Neural progenitor cell (in vitro differentiated cells): Measurements from ENCODE around the gene ZNF536. TPM values are rescaled to one million over a fixed set of nuclear protein-coding genes. Genes with fewer than 3 reads are reported as not detected.

Experiments
- DNase-seq: peaks from one replicate; pipeline ENCODE4 v3.0.0-alpha.2; 2016; ENCODE audit warnings: low spot score
- H2AFZ ChIP-seq: fragments of 200-600 bp; sonication (generic); replicated peaks from 2 replicates; pipeline ENCODE4 v1.6.1; 2016; ENCODE audit warnings: antibody characterized with exemption
- H3F3A ChIP-seq: fragments of 200-600 bp; sonication (generic); 2 replicates; pipeline ENCODE4 v1.6.1; 2016; ENCODE audit warnings: antibody characterized with exemption, low read depth
- H3K27ac ChIP-seq: fragments of 200-600 bp; sonication (generic); 2 replicates; pipeline ENCODE4 v1.5.1; 2016; ENCODE audit warnings: mild to moderate bottlenecking
- H3K27me3 ChIP-seq: fragments of 200-600 bp; sonication (generic); 2 replicates; pipeline ENCODE4 v1.6.1; 2016; ENCODE audit warnings: mild to moderate bottlenecking, moderate library complexity
- H3K36me3 ChIP-seq: fragments of 200-600 bp; sonication (generic); 2 replicates; pipeline ENCODE4 v1.5.1; 2016
- H3K4me1 ChIP-seq: fragments of 200-600 bp; sonication (generic); 2 replicates; pipeline ENCODE4 v1.6.1; 2016; ENCODE audit warnings: mixed run types
- H3K4me2 ChIP-seq: fragments of 200-600 bp; sonication (generic); 2 replicates; pipeline ENCODE4 v1.6.1; 2016
- H3K4me3 ChIP-seq: fragments of 200-600 bp; sonication (generic); 2 replicates; pipeline ENCODE4 v1.5.1; 2016
- H3K79me2 ChIP-seq: fragments of 200-600 bp; sonication (generic); 2 replicates; pipeline ENCODE4 v1.6.1; 2016; ENCODE audit warnings: low read depth
- H3K9ac ChIP-seq: fragments of 200-600 bp; sonication (generic); 2 replicates; pipeline ENCODE4 v1.6.1; 2016
- H3K9me3 ChIP-seq: fragments of 200-600 bp; sonication (generic); 2 replicates; pipeline ENCODE4 v1.5.1; 2016; ENCODE audit warnings: low read depth
- H4K20me1 ChIP-seq: fragments of 200-600 bp; sonication (generic); 2 replicates; pipeline ENCODE4 v1.6.1; 2016; ENCODE audit warnings: low read depth
- H3K27ac Mint-ChIP-seq: 3 replicates; pipeline ENCODE4 v1.8.0; 2021; ENCODE audit warnings: mixed read lengths
- H3K27me3 Mint-ChIP-seq: 2 replicates; pipeline ENCODE4 v1.8.0; 2022; ENCODE audit warnings: low read depth, mild to moderate bottlenecking, inconsistent platforms, moderate library complexity, mixed read lengths; ENCODE audit not compliant: insufficient read depth
- H3K36me3 Mint-ChIP-seq: 3 replicates; pipeline ENCODE4 v1.8.0; 2021; ENCODE audit warnings: mixed read lengths
- H3K4me1 Mint-ChIP-seq: 3 replicates; pipeline ENCODE4 v1.8.0; 2021; ENCODE audit warnings: mixed read lengths
- H3K4me3 Mint-ChIP-seq: 3 replicates; pipeline ENCODE4 v1.8.0; 2021; ENCODE audit warnings: mild to moderate bottlenecking, moderate library complexity, mixed read lengths
- H3K9me3 Mint-ChIP-seq: 3 replicates; pipeline ENCODE4 v1.8.0; 2020; ENCODE audit warnings: mixed read lengths
- CTCF ChIP-seq: fragments of 200-600 bp; sonication (generic); IDR thresholded peaks from 2 replicates; pipeline ENCODE4 v1.5.1; 2017; ENCODE audit warnings: antibody characterized with exemption, mild to moderate bottlenecking
- EZH2 ChIP-seq: fragments of 200-600 bp; sonication (generic); IDR thresholded peaks from 2 replicates; pipeline ENCODE4 v1.6.1; 2017; ENCODE audit warnings: antibody characterized with exemption, mild to moderate bottlenecking, moderate library complexity
- EZH2phosphoT487 ChIP-seq: fragments of 200-600 bp; sonication (generic); IDR thresholded peaks from 2 replicates; pipeline ENCODE4 v1.6.1; 2017; ENCODE audit warnings: antibody characterized with exemption
- total RNA-seq: library from RNA; depleted of rRNA; stranded (reverse); fragments of >200 nt; gene quantifications from 2 replicates; pipeline ENCODE4 v1.2.3, GENCODE V29; 2015; ENCODE audit warnings: low replicate concordance

Gene ZNF536
- total RNA-seq, 1 donor from 2014 or later = 0.24 TPM

- no peak overlapping the region for H3K27ac Mint-ChIP-seq
- no peaks in the 10 kb centered on the region for H3K9me3 Mint-ChIP-seq
- H3K27me3 Mint-ChIP-seq = peaks cover 7% of the 10 kb centered on the region
Measured at GRCh38 chr19:30421571-30421970, 49.4 kb downstream of the ZNF536 start.

GRCh38 chr19:30423481-30423880 is 51.3 kb downstream of the ZNF536 start:
- H3K79me2 ChIP-seq = no peaks in the 10 kb centered on the region
- Mint-ChIP-seq H3K9me3 (no peaks in the 10 kb centered on the region), H3K4me3 (no peak overlapping the region), H3K4me1 (peaks cover 4% of the 10 kb centered on the region), H3K36me3 (no peaks in the 10 kb centered on the region), H3K27ac (no peak overlapping the region), H3K27me3 (peaks cover 8% of the 10 kb centered on the region)
- no peaks in the 10 kb centered on the region for H3F3A ChIP-seq
- H2AFZ ChIP-seq = no peak overlapping the region
- H3K27ac ChIP-seq = no peak overlapping the region
- no peaks in the 10 kb centered on the region for H3K4me1 ChIP-seq
- H3K27me3 ChIP-seq = no peaks in the 10 kb centered on the region
- no peak overlapping the region for H3K4me2 ChIP-seq
- H3K36me3 ChIP-seq = no peaks in the 10 kb centered on the region
- no peaks in the 10 kb centered on the region for H4K20me1 ChIP-seq
- no peak overlapping the region for H3K4me3 ChIP-seq
- H3K9me3 ChIP-seq = no peaks in the 10 kb centered on the region
- H3K9ac ChIP-seq = no peak overlapping the region
- TF ChIP-seq CTCF (no peak), EZH2phosphoT487 (no peak), EZH2 (no peak)
- no peak for DNase-seq

More at GRCh38 chr19:30421571-30421970, 49.4 kb downstream of the ZNF536 start:
- Histone ChIP-seq H3K9ac (no peak overlapping the region), H3F3A (no peaks in the 10 kb centered on the region), H3K4me1 (no peaks in the 10 kb centered on the region), H3K27ac (no peak overlapping the region), H3K9me3 (no peaks in the 10 kb centered on the region), H3K4me2 (no peak overlapping the region), H3K4me3 (no peak overlapping the region), H3K27me3 (no peaks in the 10 kb centered on the region), H3K79me2 (no peaks in the 10 kb centered on the region), H3K36me3 (no peaks in the 10 kb centered on the region), H4K20me1 (no peaks in the 10 kb centered on the region), H2AFZ (no peak overlapping the region)
- Mint-ChIP-seq H3K36me3 (no peaks in the 10 kb centered on the region), H3K4me3 (no peak overlapping the region), H3K4me1 (peaks cover 4% of the 10 kb centered on the region)
- TF ChIP-seq EZH2phosphoT487 = no peak
- no peak for TF ChIP-seq EZH2
- TF ChIP-seq CTCF = no peak
- no peak for DNase-seq

- Histone ChIP-seq H3K36me3 (no peaks in the 10 kb centered on the region), H3K4me2 (no peak overlapping the region), H3K79me2 (no peaks in the 10 kb centered on the region), H3K9ac (no peak overlapping the region), H2AFZ (no peak overlapping the region), H3K9me3 (no peaks in the 10 kb centered on the region), H4K20me1 (no peaks in the 10 kb centered on the region), H3K4me3 (no peak overlapping the region), H3K27me3 (no peaks in the 10 kb centered on the region), H3F3A (no peaks in the 10 kb centered on the region), H3K4me1 (no peaks in the 10 kb centered on the region), H3K27ac (no peak overlapping the region)
- Mint-ChIP-seq H3K9me3 (no peaks in the 10 kb centered on the region), H3K27me3 (peaks cover 7% of the 10 kb centered on the region), H3K4me3 (no peak overlapping the region), H3K27ac (no peak overlapping the region), H3K4me1 (peaks cover 4% of the 10 kb centered on the region), H3K36me3 (no peaks in the 10 kb centered on the region)
- DNase-seq = no peak
- TF ChIP-seq EZH2phosphoT487 (no peak), EZH2 (no peak), CTCF (no peak)
Measured at GRCh38 chr19:30425885-30426838, 54.0 kb downstream of the ZNF536 start.
